Testis (tissue), 3 donors: ENCODE data around the gene ASCL4. TPM values are rescaled to one million over a fixed set of nuclear protein-coding genes. Genes with fewer than 3 reads are reported as not detected.

Experiments used
- DNase-seq: peaks from one replicate; pipeline ENCODE4 v3.0.0-alpha.2; 2019
- H3K27ac ChIP-seq, 2 donors: fragments of 200-600 bp; sonication (generic); one replicate each; pipeline ENCODE4 v1.5.1; 2019
- H3K27me3 ChIP-seq: fragments of 200-600 bp; sonication (generic); one replicate; pipeline ENCODE4 v1.5.1; 2019
- H3K36me3 ChIP-seq: fragments of 200-600 bp; sonication (generic); one replicate; pipeline ENCODE4 v1.5.1; 2017; ENCODE audit warnings: low read depth; ENCODE audit errors: missing control alignments
- H3K4me1 ChIP-seq: fragments of 200-600 bp; sonication (generic); one replicate; pipeline ENCODE4 v1.5.1; 2019
- H3K4me3 ChIP-seq, 2 donors: fragments of 200-600 bp; sonication (generic); one replicate each; pipeline ENCODE4 v1.5.1; 2017 to 2019
- H3K9me3 ChIP-seq: fragments of 200-600 bp; sonication (generic); one replicate; pipeline ENCODE4 v1.5.1; 2017
- POLR2A ChIP-seq: fragments of 450-650 bp; IDR thresholded peaks from one replicate; pipeline ENCODE4 v1.6.1; 2017; ENCODE audit warnings: antibody characterized with exemption, mild to moderate bottlenecking, moderate library complexity
- WGBS, 2 donors: methylation state at CpG; one replicate each; pipeline ENCODE4 v1.1.5; 2018; 5-methylcytosine and 5-hydroxymethylcytosine counted together
- intact Hi-C: fragments of 100-400 bp; cut with DNase I; formaldehyde crosslinking; loops from one replicate; pipeline ENCODE4 v1.15.1; 2023; ENCODE audit warnings: low total_unique reads
- polyA plus RNA-seq: library from polyadenylated mRNA; stranded (reverse); fragments of 350-450 nt; fragmentation: Illumina TruSeq; extraction: RNeasy Lipid Tissue Mini Kit (QIAGEN cat#74804); gene quantifications from one replicate; pipeline ENCODE4 v1.2.3, GENCODE V29; 2014; ENCODE audit warnings: low read depth, low replicate concordance; ENCODE audit not compliant: insufficient read depth
- total RNA-seq, 2 donors: library from RNA; depleted of rRNA; stranded (reverse); fragments of >200 nt; gene quantifications; one replicate each; pipeline ENCODE4 v1.2.3, GENCODE V29; 2016
- TF ChIP-seq, protein P1 (sequence below), 3 experiments: fragments of 450-650 bp in 2 of 3; fragments of 200-600 bp in 1 of 3; sonication (generic) in 1 of 3; IDR thresholded peaks; one replicate each; pipeline ENCODE4 v1.5.1; 2016 to 2019; ENCODE audit warnings: antibody characterized with exemption in 3 of 3, mild to moderate bottlenecking in 2 of 3, moderate library complexity in 1 of 3

The ASCL4 gene
- total and polyA plus RNA-seq, 3 donors from 2014 or later, result 0.13 to 0.50 TPM; not detected in 1

DNA sequence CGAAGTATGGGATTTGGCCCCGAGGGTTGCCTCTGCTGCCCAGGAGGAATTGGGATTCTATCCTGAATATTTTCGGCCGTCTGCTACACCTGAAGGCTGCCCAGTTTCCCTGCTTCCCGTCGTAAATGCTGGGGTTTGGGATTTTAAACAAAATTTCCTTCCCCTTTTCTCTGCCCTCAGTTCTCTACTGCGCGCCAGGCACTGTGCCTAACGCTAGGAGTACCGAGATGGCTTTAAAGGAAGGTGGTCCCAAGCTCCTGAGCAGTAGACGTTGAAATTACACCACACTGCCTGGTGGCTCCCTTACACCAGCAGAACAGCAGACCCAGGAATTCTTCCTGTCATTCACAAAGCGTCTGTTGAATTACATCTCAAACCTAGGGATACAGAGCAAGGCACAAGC is 13.0 kb upstream of the ASCL4 start:
- Histone ChIP-seq H3K9me3 (no peaks in the 10 kb centered on the region), H3K27ac (peak overlapping the region in 1 of 2 donors; percentile 6), H3K27me3 (no peaks in the 10 kb centered on the region), H3K4me3 (peak overlapping the region; percentile 77), H3K36me3 (no peaks in the 10 kb centered on the region), H3K4me1 (peaks cover 15% of the 10 kb centered on the region)
- no peak for TF ChIP-seq POLR2A
- TF ChIP-seq, protein P1, sequence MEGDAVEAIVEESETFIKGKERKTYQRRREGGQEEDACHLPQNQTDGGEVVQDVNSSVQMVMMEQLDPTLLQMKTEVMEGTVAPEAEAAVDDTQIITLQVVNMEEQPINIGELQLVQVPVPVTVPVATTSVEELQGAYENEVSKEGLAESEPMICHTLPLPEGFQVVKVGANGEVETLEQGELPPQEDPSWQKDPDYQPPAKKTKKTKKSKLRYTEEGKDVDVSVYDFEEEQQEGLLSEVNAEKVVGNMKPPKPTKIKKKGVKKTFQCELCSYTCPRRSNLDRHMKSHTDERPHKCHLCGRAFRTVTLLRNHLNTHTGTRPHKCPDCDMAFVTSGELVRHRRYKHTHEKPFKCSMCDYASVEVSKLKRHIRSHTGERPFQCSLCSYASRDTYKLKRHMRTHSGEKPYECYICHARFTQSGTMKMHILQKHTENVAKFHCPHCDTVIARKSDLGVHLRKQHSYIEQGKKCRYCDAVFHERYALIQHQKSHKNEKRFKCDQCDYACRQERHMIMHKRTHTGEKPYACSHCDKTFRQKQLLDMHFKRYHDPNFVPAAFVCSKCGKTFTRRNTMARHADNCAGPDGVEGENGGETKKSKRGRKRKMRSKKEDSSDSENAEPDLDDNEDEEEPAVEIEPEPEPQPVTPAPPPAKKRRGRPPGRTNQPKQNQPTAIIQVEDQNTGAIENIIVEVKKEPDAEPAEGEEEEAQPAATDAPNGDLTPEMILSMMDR (IDR thresholded peaks at IDR 0.05), result no peak
- 1 to 2% methylated on average over 12 of the region's 12 CpGs for WGBS, 2 donors
- peak; percentile 20 for DNase-seq
- intact Hi-C loops, result no loop called here

DNA sequence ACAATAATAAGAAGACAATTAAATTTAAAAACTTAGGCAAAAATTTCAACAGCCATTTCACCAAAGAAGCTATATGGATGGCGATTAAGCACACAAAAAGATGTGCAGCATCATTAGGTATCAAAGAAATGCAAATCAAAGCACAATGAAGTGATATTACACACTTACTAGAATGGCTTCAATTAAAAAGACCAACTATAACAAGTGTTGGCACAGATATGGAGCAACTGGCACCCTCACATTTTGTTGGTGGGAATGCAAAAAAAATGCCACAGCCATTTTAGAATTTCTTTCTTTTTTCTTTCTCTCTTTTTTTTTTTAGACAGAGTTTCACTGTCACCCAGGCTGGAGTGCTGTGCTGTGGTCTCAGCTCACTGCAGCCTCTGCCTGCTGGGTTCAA is 11.6 kb upstream of the ASCL4 start:
- peaks cover 15% of the 10 kb centered on the region for H3K4me1 ChIP-seq
- no peaks in the 10 kb centered on the region for H3K27me3 ChIP-seq
- H3K27ac ChIP-seq, result no peak overlapping the region
- TF ChIP-seq POLR2A, result no peak
- TF ChIP-seq, protein P1 (IDR thresholded peaks at IDR 0.05), result no peak
- intact Hi-C loops, result no loop called here
- 90 to 96% methylated on average over 1 of the region's 1 CpG for WGBS, 2 donors
- no peaks in the 10 kb centered on the region for H3K9me3 ChIP-seq
- DNase-seq, result no peak
- no peaks in the 10 kb centered on the region for H3K36me3 ChIP-seq
- H3K4me3 ChIP-seq, result no peak overlapping the region

DNA sequence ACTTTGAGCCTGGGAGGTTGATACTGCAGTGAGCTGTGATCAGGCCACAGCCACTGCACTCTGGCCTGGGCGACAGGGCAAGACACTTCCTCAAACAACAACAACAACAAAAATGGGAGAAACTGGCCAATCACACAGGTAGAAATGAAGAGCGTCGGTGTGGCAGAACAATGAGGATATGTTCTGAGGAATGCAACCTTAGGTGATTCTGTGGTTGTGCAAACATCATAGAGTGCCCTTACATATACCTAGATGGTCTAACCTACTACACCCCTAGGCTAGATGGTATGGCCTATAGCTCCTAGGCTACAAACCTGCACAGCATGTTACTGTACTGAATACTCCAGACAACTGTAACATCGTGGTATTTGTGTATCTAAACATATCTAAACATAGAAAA is 9.9 kb upstream of the ASCL4 start:
- Histone ChIP-seq H3K4me1 (peaks cover 6% of the 10 kb centered on the region), H3K36me3 (no peaks in the 10 kb centered on the region), H3K9me3 (no peaks in the 10 kb centered on the region), H3K27me3 (no peaks in the 10 kb centered on the region), H3K27ac (no peak overlapping the region), H3K4me3 (no peak overlapping the region)
- no peak for DNase-seq
- intact Hi-C loops, result no loop called here
- 74 to 79% methylated on average over 4 of the region's 4 CpGs for WGBS, 2 donors
- TF ChIP-seq, protein P1 (IDR thresholded peaks at IDR 0.05), result no peak
- TF ChIP-seq POLR2A, result no peak

DNA sequence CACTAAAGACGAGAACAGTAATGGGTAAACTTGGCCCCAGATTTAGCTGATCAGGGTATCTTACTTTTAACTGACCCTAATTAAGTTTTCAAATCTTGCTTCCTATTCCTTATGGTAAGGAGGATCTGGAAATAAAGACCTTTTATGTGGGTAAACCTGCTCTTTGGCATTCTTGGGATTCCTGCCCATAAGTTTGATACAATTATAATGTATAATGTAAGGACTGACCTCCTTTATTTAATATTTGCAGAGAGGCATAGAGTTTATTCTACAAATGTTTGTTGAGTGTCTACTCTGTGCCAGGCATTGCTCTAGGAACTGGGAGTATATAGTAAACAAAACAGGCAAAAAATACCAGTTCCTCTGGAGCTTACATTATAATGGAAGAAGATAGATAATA is 9.2 kb upstream of the ASCL4 start:
- Histone ChIP-seq H3K27ac (no peak overlapping the region), H3K4me1 (no peaks in the 10 kb centered on the region), H3K27me3 (no peaks in the 10 kb centered on the region), H3K36me3 (no peaks in the 10 kb centered on the region), H3K4me3 (no peak overlapping the region), H3K9me3 (no peaks in the 10 kb centered on the region)
- intact Hi-C loops, result no loop called here
- WGBS, 2 donors, result 66 to 86% methylated on average over 1 of the region's 1 CpG
- no peak for TF ChIP-seq POLR2A
- TF ChIP-seq, protein P1 (IDR thresholded peaks at IDR 0.05), result no peak
- no peak for DNase-seq

DNA sequence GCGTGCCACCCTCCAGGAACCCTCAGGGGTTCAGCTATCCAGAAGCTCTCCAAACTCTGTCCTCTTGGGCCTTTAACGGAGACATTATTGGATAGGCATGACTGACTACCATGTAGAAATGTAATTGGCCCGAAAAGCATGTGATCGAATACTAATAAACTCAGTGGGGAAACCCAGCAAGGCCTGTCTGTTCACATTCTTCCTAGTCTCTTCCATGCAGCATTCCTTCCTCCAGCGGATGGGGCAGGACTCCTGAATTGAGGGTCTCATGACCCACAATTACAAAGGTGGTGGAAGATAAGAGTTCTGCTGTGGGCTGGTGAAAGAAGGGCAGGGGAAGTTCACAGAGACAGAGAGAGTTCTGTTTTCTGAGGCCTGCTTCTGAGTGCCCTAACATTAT is 7.0 kb upstream of the ASCL4 start:
- Histone ChIP-seq H3K4me1 (no peaks in the 10 kb centered on the region), H3K9me3 (no peaks in the 10 kb centered on the region), H3K36me3 (no peaks in the 10 kb centered on the region), H3K27ac (no peak overlapping the region), H3K27me3 (no peaks in the 10 kb centered on the region), H3K4me3 (no peak overlapping the region)
- intact Hi-C loops, result no loop called here
- no peak for DNase-seq
- WGBS, 2 donors, result 89 to 90% methylated on average over 5 of the region's 5 CpGs
- TF ChIP-seq, protein P1 (IDR thresholded peaks at IDR 0.05), result no peak
- no peak for TF ChIP-seq POLR2A
